SK-N-SH (cell line): ENCODE data around the gene C3orf33. TPM values are rescaled to one million over a fixed set of nuclear protein-coding genes. Genes with fewer than 3 reads are reported as not detected.

ENCODE experiments used
- CTCF ChIA-PET: fragments of 300-600, 350-600 bp; formaldehyde crosslinking; extraction: SDS; loops from one replicate; lab custom pipeline; 2021; lab: Yijun Ruan, JAX
- POLR2A ChIA-PET: fragments of 350-600 bp; sonication (Branson Sonifier 250); formaldehyde crosslinking; extraction: SDS; loops from one replicate; lab custom pipeline; 2020; ENCODE audit warnings: antibody characterized with exemption, inconsistent platforms; lab: Yijun Ruan, JAX
- DNase-seq: peaks from one replicate; pipeline ENCODE4 v3.0.0; 2012
- H2AFZ ChIP-seq: fragments of 200-600 bp; sonication (generic); 2 replicates; pipeline ENCODE4 v1.8.1; 2016; ENCODE audit warnings: antibody characterized with exemption, mild to moderate bottlenecking, low read depth
- H3F3A ChIP-seq: fragments of 200-600 bp; sonication (generic); replicated peaks from 2 replicates; pipeline ENCODE3; 2016; ENCODE audit warnings: antibody characterized with exemption, mild to moderate bottlenecking; ENCODE audit not compliant: insufficient read depth
- H3K27ac ChIP-seq, 2 experiments: fragments of 200-500 bp in 1 of 2; fragments of 200-600 bp in 1 of 2; sonication (Bioruptor generic) in 1 of 2; sonication (generic), shearing (Covaris generic) in 1 of 2; 2 replicates each; pipeline versions ENCODE4 v1.5.1 to v1.6.1; 2014 to 2016; ENCODE audit warnings: low read depth in 2 of 2, inconsistent platforms in 1 of 2, low read length in 1 of 2, mild to moderate bottlenecking in 1 of 2, mixed read lengths in 1 of 2
- H3K27me3 ChIP-seq: fragments of 200-600 bp; sonication (generic), shearing (Covaris generic); 2 replicates; pipeline ENCODE4 v1.6.1; 2016; ENCODE audit warnings: mixed run types; ENCODE audit not compliant: insufficient read depth
- H3K36me3 ChIP-seq, 2 experiments: fragments of 200-500 bp in 1 of 2; fragments of 200-600 bp in 1 of 2; sonication (Bioruptor generic) in 1 of 2; sonication (generic) in 1 of 2; replicated peaks in 1 of 2; 2 replicates each; pipeline versions ENCODE3 to v1.5.1; 2014 to 2016; ENCODE audit warnings: low read length in 1 of 2, mild to moderate bottlenecking in 1 of 2; ENCODE audit not compliant: insufficient read depth in 2 of 2, control insufficient read depth in 1 of 2
- H3K4me1 ChIP-seq, 2 experiments: fragments of 200-500 bp in 1 of 2; fragments of 200-600 bp in 1 of 2; sonication (Bioruptor generic) in 1 of 2; sonication (generic), shearing (Covaris generic) in 1 of 2; 2 replicates each; pipeline versions ENCODE4 v1.5.1 to v1.6.1; 2014 to 2016; ENCODE audit warnings: low read depth in 1 of 2, low read length in 1 of 2, mixed run types in 1 of 2; ENCODE audit not compliant: insufficient read depth in 2 of 2, control insufficient read depth in 1 of 2
- H3K4me2 ChIP-seq: fragments of 200-600 bp; sonication (generic), shearing (Covaris generic); 2 replicates; pipeline ENCODE4 v1.6.1; 2017; ENCODE audit warnings: mixed run types
- H3K4me3 ChIP-seq, 2 experiments: fragments of 200-500 bp in 1 of 2; fragments of 200-600 bp in 1 of 2; sonication (Bioruptor generic) in 1 of 2; sonication (generic), shearing (Covaris generic) in 1 of 2; 2 replicates each; pipeline versions ENCODE4 v1.5.1 to v1.8.1; 2014 to 2016; ENCODE audit warnings: low read depth in 2 of 2, inconsistent platforms in 1 of 2, low read length in 1 of 2, mild to moderate bottlenecking in 1 of 2, mixed read lengths in 1 of 2, moderate library complexity in 1 of 2
- H3K79me2 ChIP-seq: fragments of 200-600 bp; sonication (generic); 2 replicates; pipeline ENCODE4 v1.8.1; 2017; ENCODE audit warnings: mild to moderate bottlenecking; ENCODE audit not compliant: insufficient read depth
- H3K9ac ChIP-seq: fragments of 200-600 bp; sonication (generic); 2 replicates; pipeline ENCODE4 v1.6.1; 2017; ENCODE audit warnings: mixed run types
- H3K9me2 ChIP-seq: fragments of 200-600 bp; sonication (generic); 2 replicates; pipeline ENCODE4 v1.6.1; 2017; ENCODE audit warnings: mixed run types
- H3K9me3 ChIP-seq: fragments of 200-600 bp; sonication (generic); 2 replicates; pipeline ENCODE4 v1.6.1; 2017; ENCODE audit warnings: mixed run types, mild to moderate bottlenecking, moderate library complexity
- H4K20me1 ChIP-seq: fragments of 200-600 bp; sonication (generic); 2 replicates; pipeline ENCODE4 v1.6.1; 2017; ENCODE audit warnings: mild to moderate bottlenecking, mixed run types; ENCODE audit not compliant: insufficient read depth
- CHD2 ChIP-seq: fragments of 150-350 bp; IDR thresholded peaks from 2 replicates; pipeline ENCODE4 v1.6.1; 2018; ENCODE audit warnings: low read length; ENCODE audit not compliant: partially characterized antibody
- CTCF ChIP-seq: fragments of 200-600 bp; sonication (generic); IDR thresholded peaks from 2 replicates; pipeline ENCODE4 v1.6.1; 2017; ENCODE audit warnings: antibody characterized with exemption, mild to moderate bottlenecking, moderate library complexity
- EP300 ChIP-seq, 2 experiments: IDR thresholded peaks; 2 replicates each; pipeline versions ENCODE4 v1.4.0 to v1.6.1; 2012; ENCODE audit warnings: borderline replicate concordance in 1 of 2, low read depth in 1 of 2, low read length in 1 of 2
- EZH2phosphoT487 ChIP-seq: fragments of 200-600 bp; sonication (generic); IDR thresholded peaks from 2 replicates; pipeline ENCODE4 v1.6.1; 2017; ENCODE audit warnings: low read depth, mixed run types, mild to moderate bottlenecking, antibody characterized with exemption, moderate library complexity, borderline replicate concordance
- FOSL2 ChIP-seq: IDR thresholded peaks from 2 replicates; pipeline ENCODE4 v1.4.0; 2012; ENCODE audit warnings: low read depth, mild to moderate bottlenecking, moderate library complexity, borderline replicate concordance
- FOXM1 ChIP-seq: IDR thresholded peaks from 2 replicates; pipeline ENCODE4 v1.4.0; 2012; ENCODE audit warnings: low read depth, mild to moderate bottlenecking
- GABPA ChIP-seq: IDR thresholded peaks from 2 replicates; pipeline ENCODE4 v1.4.0; 2012; ENCODE audit warnings: low read depth, mild to moderate bottlenecking
- GATA2 ChIP-seq: sonication (generic); formaldehyde crosslinking; IDR thresholded peaks from 2 replicates; pipeline ENCODE4 v1.5.0; 2020; ENCODE audit warnings: mild to moderate bottlenecking, missing genetic modification reagents
- JUND ChIP-seq: IDR thresholded peaks from 2 replicates; pipeline ENCODE4 v1.4.0; 2012
- MAX ChIP-seq: IDR thresholded peaks from 2 replicates; pipeline ENCODE4 v1.4.0; 2012; ENCODE audit warnings: low read depth
- MXI1 ChIP-seq: IDR thresholded peaks from 2 replicates; pipeline ENCODE4 v1.6.1; 2012; ENCODE audit warnings: mild to moderate bottlenecking, low read depth, low read length, improper control_type of control experiment
- NFIC ChIP-seq: IDR thresholded peaks from 2 replicates; pipeline ENCODE4 v1.4.0; 2012; ENCODE audit warnings: borderline replicate concordance
- NRF1 ChIP-seq: IDR thresholded peaks from 2 replicates; pipeline ENCODE4 v1.6.1; 2012; ENCODE audit warnings: low read depth, mild to moderate bottlenecking, low read length
- PBX3 ChIP-seq: IDR thresholded peaks from 2 replicates; pipeline ENCODE4; 2012
- POLR2AphosphoS5 ChIP-seq: IDR thresholded peaks from 2 replicates; pipeline ENCODE4 v1.6.1; 2012; ENCODE audit warnings: low read depth, low read length
- REST ChIP-seq: IDR thresholded peaks from 2 replicates; pipeline ENCODE4 v1.6.1; 2012; ENCODE audit warnings: mild to moderate bottlenecking, low read depth, low read length, moderate library complexity
- RFX5 ChIP-seq: IDR thresholded peaks from 2 replicates; pipeline ENCODE4 v1.6.1; 2012; ENCODE audit warnings: mild to moderate bottlenecking, improper control_type of control experiment, low read length
- SIN3A ChIP-seq: IDR thresholded peaks from 2 replicates; pipeline ENCODE4 v1.6.1; 2012; ENCODE audit warnings: low read depth, mild to moderate bottlenecking, low read length, moderate library complexity, borderline replicate concordance
- TAF1 ChIP-seq: IDR thresholded peaks from 2 replicates; pipeline ENCODE4 v1.6.1; 2012; ENCODE audit warnings: low read depth, mild to moderate bottlenecking, low read length, moderate library complexity, borderline replicate concordance
- TCF12 ChIP-seq: IDR thresholded peaks from 2 replicates; pipeline ENCODE4 v1.4.0; 2012
- TEAD4 ChIP-seq: IDR thresholded peaks from 2 replicates; pipeline ENCODE4 v1.4.0; 2012; ENCODE audit warnings: mild to moderate bottlenecking, borderline replicate concordance; ENCODE audit not compliant: insufficient read depth
- USF1 ChIP-seq: IDR thresholded peaks from 2 replicates; pipeline ENCODE4 v1.4.0; 2012; ENCODE audit warnings: low read depth, borderline replicate concordance
- YY1 ChIP-seq: IDR thresholded peaks from 2 replicates; pipeline ENCODE4 v1.4.0; 2012; ENCODE audit warnings: low read depth, mild to moderate bottlenecking
- ZBTB33 ChIP-seq: IDR thresholded peaks from 2 replicates; pipeline ENCODE4 v1.4.0; 2012; ENCODE audit warnings: low read depth, borderline replicate concordance
- WGBS: methylation state at CpG from one replicate; pipeline ENCODE4 v1.1.6; 2017; ENCODE audit warnings: low lambda C conversion rate; 5-methylcytosine and 5-hydroxymethylcytosine counted together
- polyA plus RNA-seq, 3 experiments: library from polyadenylated mRNA; depleted of rRNA; stranded (reverse); fragments of >200 nt; gene quantifications; 2 replicates each; pipeline ENCODE4 v1.2.3, GENCODE V29; 2012

C3orf33 gene
- polyA plus RNA-seq, 1 of the 3 experiments (the other 2 are of a cell fraction): 2.9 TPM

GRCh38 chr3:155744626-155745324 is 61.3 kb downstream of the C3orf33 start, which contains the start of gene PLCH1:
TSS of gene PLCH1 (minus strand) at chr3:155745071. CDS start at chr3:155704224, 40,847 bp downstream.
- peak within 1 kb of the TSS; percentile 98 for H3K4me2 ChIP-seq
- no peaks in the 10 kb centered on the region for H3K79me2 ChIP-seq
- peak within 1 kb of the TSS; percentile 49 for H3K9ac ChIP-seq
- H3K36me3 ChIP-seq: no peaks in the 10 kb centered on the region
- H4K20me1 ChIP-seq: no peaks in the 10 kb centered on the region
- H3K27me3 ChIP-seq: peaks cover 13% of the 10 kb centered on the region; the same call in 1 of the 2 replicates
- ChIA-PET CTCF (interaction anchor here (1.6 kb wide), 1 partner anchor 42 kb away, joined by 4 read pairs; no protein-coding TSS in a partner anchor), POLR2A (no interaction called here)
- no peaks in the 10 kb centered on the region for H3F3A ChIP-seq
- 4% methylated on average over 24 of the region's 33 CpGs for WGBS
- H3K9me2 ChIP-seq: no peaks in the 10 kb centered on the region
- peak within 1 kb of the TSS; percentile 79 to 82 for H3K4me3 ChIP-seq
- DNase-seq: peak; percentile 86
- H3K9me3 ChIP-seq: no peaks in the 10 kb centered on the region
- H2AFZ ChIP-seq: peak within 1 kb of the TSS; percentile 99
- H3K4me1 ChIP-seq: peaks cover 0 to 6% of the 10 kb centered on the region in 2 experiments; a peak in 1 of 4 replicates
- peak within 1 kb of the TSS in 1 of 2 experiments; percentile 53; a peak in 1 of 4 replicates for H3K27ac ChIP-seq
- TF ChIP-seq TAF1 (no peak), MXI1 (peak; percentile 61), GABPA (no peak), ZBTB33 (no peak), TEAD4 (no peak), NFIC (no peak), SIN3A (0 out of 2 replicates have a peak, but pooled peaks have one; percentile 60), FOSL2 (no peak), POLR2AphosphoS5 (no peak), PBX3 (no peak), RFX5 (no peak), JUND (no peak), CHD2 (peak; percentile 26), EP300 (IDR thresholded peaks at IDR 0.05; ENCODE audit: borderline replicate concordance in 1 of 2, low read depth in 1 of 2, low read length in 1 of 2) (0 out of 4 replicates have a peak, but pooled peaks of 1 of the 2 experiments have one; percentile 8), EZH2phosphoT487 (no peak), TCF12 (no peak), NRF1 (no peak), CTCF (no peak), REST (no peak), GATA2 (CRISPR knock-in tag) (no peak), MAX (peak; percentile 65), USF1 (no peak), FOXM1 (no peak), YY1 (no peak)
